MM.1S (cell line): ENCODE measurements around the gene NDUFAF2.

Experiments used
- DNase-seq: peaks from one replicate; pipeline ENCODE4 v3.0.0-alpha.2; 2015
- H2AFZ ChIP-seq: fragments of 300-600 bp; sonication (generic); 2 replicates; pipeline ENCODE4 v1.6.0; 2016; ENCODE audit warnings: antibody characterized with exemption, low read length
- H3F3A ChIP-seq: fragments of 300-600 bp; sonication (generic); 2 replicates; pipeline ENCODE4 v1.6.1; 2016; ENCODE audit warnings: mild to moderate bottlenecking, antibody characterized with exemption, low read length, moderate library complexity, mixed read lengths; ENCODE audit not compliant: insufficient read depth
- H3K27ac ChIP-seq: fragments of 300-600 bp; sonication (generic); 2 replicates; pipeline ENCODE4 v1.5.1; 2016; ENCODE audit warnings: mild to moderate bottlenecking, low read length
- H3K27me3 ChIP-seq: fragments of 300-600 bp; sonication (generic); replicated peaks from 2 replicates; pipeline ENCODE4 v1.6.0; 2016; ENCODE audit warnings: low read length; ENCODE audit not compliant: insufficient read depth
- H3K36me3 ChIP-seq: fragments of 300-600 bp; sonication (generic); replicated peaks from 2 replicates; pipeline ENCODE4 v1.6.1; 2016; ENCODE audit warnings: mild to moderate bottlenecking, low read length, mixed read lengths; ENCODE audit not compliant: insufficient read depth
- H3K4me1 ChIP-seq: fragments of 300-600 bp; sonication (generic); 2 replicates; pipeline ENCODE4 v1.6.1; 2016; ENCODE audit warnings: low read length, mixed read lengths
- H3K4me2 ChIP-seq: fragments of 300-600 bp; sonication (generic); 2 replicates; pipeline ENCODE4 v1.6.0; 2016; ENCODE audit warnings: low read depth, low read length
- H3K4me3 ChIP-seq: fragments of 300-600 bp; sonication (generic); 2 replicates; pipeline ENCODE4 v1.5.1; 2016; ENCODE audit warnings: low read length, mixed read lengths
- H3K79me2 ChIP-seq: fragments of 300-600 bp; sonication (generic); 2 replicates; pipeline ENCODE4 v1.6.1; 2016; ENCODE audit warnings: mixed run types, low read length, mixed read lengths
- H3K9ac ChIP-seq: fragments of 300-600 bp; sonication (generic); 2 replicates; pipeline ENCODE4 v1.6.1; 2016; ENCODE audit warnings: low read length, mixed read lengths
- H3K9me2 ChIP-seq: fragments of 300-600 bp; sonication (generic); replicated peaks from 2 replicates; pipeline ENCODE4 v1.6.1; 2016; ENCODE audit warnings: mild to moderate bottlenecking, low read length, mixed read lengths; ENCODE audit not compliant: insufficient read depth
- H3K9me3 ChIP-seq: fragments of 300-600 bp; sonication (generic); replicated peaks from 2 replicates; pipeline ENCODE4 v1.6.1; 2016; ENCODE audit warnings: mild to moderate bottlenecking, low read length, mixed read lengths; ENCODE audit not compliant: insufficient read depth
- H4K20me1 ChIP-seq: fragments of 300-600 bp; sonication (generic); 2 replicates; pipeline ENCODE4 v1.6.1; 2016; ENCODE audit warnings: mild to moderate bottlenecking, low read length, moderate library complexity, mixed read lengths; ENCODE audit not compliant: insufficient read depth
- EZH2 ChIP-seq: fragments of 300-600 bp; sonication (generic); optimal IDR thresholded peaks from 2 replicates; pipeline ENCODE3; 2017; ENCODE audit warnings: low read depth, mild to moderate bottlenecking, antibody characterized with exemption, low read length, mixed read lengths
- EZH2phosphoT487 ChIP-seq: fragments of 300-600 bp; sonication (generic); IDR thresholded peaks from 2 replicates; pipeline ENCODE4 v1.6.1; 2018; ENCODE audit warnings: antibody characterized with exemption, low read length
- TF ChIP-seq, protein P1 (sequence below): fragments of 300-600 bp; sonication (generic); IDR thresholded peaks from 2 replicates; pipeline ENCODE4 v1.5.1; 2016; ENCODE audit warnings: antibody characterized with exemption, low read length, mixed read lengths

The NDUFAF2 gene

DNA sequence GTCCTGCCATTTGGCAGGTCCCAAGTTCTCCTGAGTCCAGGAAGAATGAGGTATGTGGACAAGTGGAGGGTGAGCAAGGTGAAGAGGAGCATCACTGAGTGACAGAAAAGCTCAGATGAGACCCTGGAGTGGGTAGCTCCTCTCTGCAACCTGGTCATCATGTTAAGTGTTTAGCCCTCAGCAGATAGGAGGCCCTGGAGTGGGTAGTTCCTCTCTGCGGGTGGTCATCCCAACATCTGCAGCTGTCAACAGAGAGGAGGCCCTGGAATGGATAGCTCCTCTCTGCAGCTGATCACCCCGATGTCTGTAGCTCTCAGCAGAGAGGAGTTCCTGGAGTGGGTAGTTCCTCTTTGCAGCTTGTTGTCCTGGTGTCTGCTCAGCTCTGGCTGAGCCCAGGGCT is 48.4 kb downstream of the NDUFAF2 start:
- H3K9me2 ChIP-seq, result no peaks in the 10 kb centered on the region
- H3K4me1 ChIP-seq, result no peaks in the 10 kb centered on the region
- H3K9me3 ChIP-seq, result no peaks in the 10 kb centered on the region
- H3K27me3 ChIP-seq, result no peaks in the 10 kb centered on the region
- no peak overlapping the region for H2AFZ ChIP-seq
- H4K20me1 ChIP-seq, result no peaks in the 10 kb centered on the region
- TF ChIP-seq EZH2phosphoT487, result no peak
- TF ChIP-seq, protein P1, sequence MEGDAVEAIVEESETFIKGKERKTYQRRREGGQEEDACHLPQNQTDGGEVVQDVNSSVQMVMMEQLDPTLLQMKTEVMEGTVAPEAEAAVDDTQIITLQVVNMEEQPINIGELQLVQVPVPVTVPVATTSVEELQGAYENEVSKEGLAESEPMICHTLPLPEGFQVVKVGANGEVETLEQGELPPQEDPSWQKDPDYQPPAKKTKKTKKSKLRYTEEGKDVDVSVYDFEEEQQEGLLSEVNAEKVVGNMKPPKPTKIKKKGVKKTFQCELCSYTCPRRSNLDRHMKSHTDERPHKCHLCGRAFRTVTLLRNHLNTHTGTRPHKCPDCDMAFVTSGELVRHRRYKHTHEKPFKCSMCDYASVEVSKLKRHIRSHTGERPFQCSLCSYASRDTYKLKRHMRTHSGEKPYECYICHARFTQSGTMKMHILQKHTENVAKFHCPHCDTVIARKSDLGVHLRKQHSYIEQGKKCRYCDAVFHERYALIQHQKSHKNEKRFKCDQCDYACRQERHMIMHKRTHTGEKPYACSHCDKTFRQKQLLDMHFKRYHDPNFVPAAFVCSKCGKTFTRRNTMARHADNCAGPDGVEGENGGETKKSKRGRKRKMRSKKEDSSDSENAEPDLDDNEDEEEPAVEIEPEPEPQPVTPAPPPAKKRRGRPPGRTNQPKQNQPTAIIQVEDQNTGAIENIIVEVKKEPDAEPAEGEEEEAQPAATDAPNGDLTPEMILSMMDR, result no peak
- no peak for TF ChIP-seq EZH2
- H3K4me3 ChIP-seq, result no peak overlapping the region
- no peak overlapping the region for H3K4me2 ChIP-seq
- H3K27ac ChIP-seq, result no peak overlapping the region
- no peaks in the 10 kb centered on the region for H3F3A ChIP-seq
- DNase-seq, result no peak
- no peaks in the 10 kb centered on the region for H3K36me3 ChIP-seq
- no peaks in the 10 kb centered on the region for H3K79me2 ChIP-seq
- H3K9ac ChIP-seq, result no peak overlapping the region

DNA sequence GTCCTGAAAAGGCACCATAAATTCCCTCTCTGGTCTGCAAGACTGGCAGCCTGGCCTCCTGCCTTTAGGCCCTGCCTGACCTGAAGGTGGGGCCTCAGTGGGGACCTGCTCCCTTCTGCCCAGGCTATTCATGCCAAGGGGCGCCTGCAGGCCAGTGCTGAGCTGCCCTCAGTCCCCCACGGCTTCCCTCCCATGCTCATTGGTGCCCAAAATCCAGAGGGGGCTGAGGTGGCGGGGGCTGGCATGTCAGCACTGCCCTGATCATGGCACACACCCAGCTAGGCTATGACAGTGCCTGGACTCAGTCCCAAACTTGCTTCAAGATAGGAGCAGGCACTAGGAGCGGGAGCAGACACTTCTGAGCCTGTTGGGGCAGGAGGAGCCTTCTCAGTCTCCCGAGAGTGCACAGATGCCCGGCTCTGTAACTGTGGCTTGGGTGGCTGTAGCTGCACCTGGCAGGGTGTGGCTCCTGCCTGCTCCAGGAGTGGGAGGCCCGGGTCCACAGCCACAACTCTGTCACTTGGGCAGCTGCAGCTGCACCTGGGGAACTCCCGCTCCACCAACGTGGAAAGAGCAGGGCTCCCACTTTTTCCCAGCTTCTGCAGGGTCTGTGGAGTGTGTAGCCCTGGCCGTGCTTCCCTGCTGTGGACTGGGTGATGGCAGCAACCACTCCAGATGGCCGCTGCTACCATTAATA is 49.0 kb downstream of the NDUFAF2 start:
- Histone ChIP-seq H3K4me1 (no peaks in the 10 kb centered on the region), H4K20me1 (no peaks in the 10 kb centered on the region), H3K27me3 (no peaks in the 10 kb centered on the region), H2AFZ (no peak overlapping the region), H3K79me2 (no peaks in the 10 kb centered on the region), H3K36me3 (no peaks in the 10 kb centered on the region), H3K9me3 (no peaks in the 10 kb centered on the region), H3K4me3 (no peak overlapping the region), H3F3A (no peaks in the 10 kb centered on the region), H3K9me2 (no peaks in the 10 kb centered on the region), H3K4me2 (no peak overlapping the region), H3K27ac (no peak overlapping the region), H3K9ac (no peak overlapping the region)
- no peak for DNase-seq
- TF ChIP-seq EZH2phosphoT487, result no peak

DNA sequence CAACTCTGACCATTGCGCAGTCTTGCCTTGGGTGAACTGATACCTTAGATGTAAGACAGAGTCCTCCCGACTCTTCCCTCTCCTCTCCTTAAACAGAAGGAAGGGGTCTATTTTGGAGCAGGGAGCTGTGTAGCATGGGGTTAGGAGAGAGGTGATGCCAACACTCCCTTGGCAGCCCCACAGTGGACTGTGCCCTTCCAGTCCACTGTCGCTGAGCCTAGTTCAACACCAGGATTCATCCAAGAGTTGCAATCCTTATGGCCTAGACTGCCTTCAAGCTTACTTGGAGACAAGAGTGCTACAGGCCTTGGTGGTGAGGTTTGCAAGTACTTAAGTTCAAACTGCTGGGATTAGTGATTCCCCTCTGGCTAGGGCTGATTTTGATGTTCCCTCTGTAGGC is 51.4 kb downstream of the NDUFAF2 start:
- Histone ChIP-seq H3K9ac (no peak overlapping the region), H3K4me1 (no peaks in the 10 kb centered on the region), H3K27me3 (no peaks in the 10 kb centered on the region), H3K79me2 (no peaks in the 10 kb centered on the region), H3K4me3 (no peak overlapping the region), H3K9me3 (no peaks in the 10 kb centered on the region), H3K9me2 (no peaks in the 10 kb centered on the region), H3K27ac (no peak overlapping the region), H4K20me1 (no peaks in the 10 kb centered on the region), H2AFZ (no peak overlapping the region), H3K36me3 (no peaks in the 10 kb centered on the region), H3F3A (no peaks in the 10 kb centered on the region), H3K4me2 (no peak overlapping the region)
- no peak for TF ChIP-seq EZH2
- no peak for DNase-seq

DNA sequence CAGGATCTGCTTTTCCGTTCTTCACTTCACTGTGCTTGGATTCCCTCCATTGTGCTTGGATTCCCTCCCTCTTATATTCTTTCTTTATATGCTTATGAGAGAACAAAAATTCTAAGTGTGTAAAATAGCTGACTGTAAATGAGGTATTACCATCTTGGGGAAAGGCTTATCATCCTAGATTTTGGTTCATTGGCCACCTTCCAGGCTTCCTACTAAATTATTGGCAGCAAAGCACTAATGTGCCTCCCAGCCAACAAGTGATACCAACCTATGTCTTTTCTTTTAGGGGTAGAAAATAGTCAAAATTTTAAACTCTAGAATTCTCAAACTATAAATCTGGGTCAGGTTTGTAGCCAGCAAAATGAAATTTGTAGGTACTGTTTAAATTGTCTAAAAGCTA is 52.7 kb downstream of the NDUFAF2 start:
- Histone ChIP-seq H3K4me1 (no peaks in the 10 kb centered on the region), H3K27ac (no peak overlapping the region), H4K20me1 (no peaks in the 10 kb centered on the region), H3K36me3 (no peaks in the 10 kb centered on the region), H3K9me2 (no peaks in the 10 kb centered on the region), H3K79me2 (no peaks in the 10 kb centered on the region), H3K9me3 (no peaks in the 10 kb centered on the region), H3K4me2 (no peak overlapping the region), H3K9ac (no peak overlapping the region), H3F3A (no peaks in the 10 kb centered on the region), H2AFZ (no peak overlapping the region), H3K4me3 (no peak overlapping the region), H3K27me3 (no peaks in the 10 kb centered on the region)
- no peak for DNase-seq
- TF ChIP-seq EZH2, result no peak
- TF ChIP-seq EZH2phosphoT487, result no peak
- TF ChIP-seq, protein P1, result no peak
